GM12891 (cell line): ENCODE data around the gene RERE.

ENCODE experiments used
- DNase-seq: peaks from one replicate; pipeline ENCODE4 v3.0.0; 2011; ENCODE audit warnings: low spot score; ENCODE audit not compliant: insufficient read length
- FAIRE-seq: peaks from 2 replicates; lab custom pipeline; 2011; peaks lifted over from hg19 to GRCh38; lab: Jason Lieb, UNC
- PAX5 ChIP-seq: IDR thresholded peaks from 2 replicates; pipeline ENCODE4 v1.6.1; 2011; ENCODE audit warnings: low read length, moderate library complexity, mild to moderate bottlenecking; ENCODE audit not compliant: insufficient read depth, severe bottlenecking
- POLR2A ChIP-seq: IDR thresholded peaks from 2 replicates; pipeline ENCODE4 v1.6.1; 2011; ENCODE audit warnings: low read depth, low read length, control low read depth
- POLR2AphosphoS5 ChIP-seq: IDR thresholded peaks from 2 replicates; pipeline ENCODE4 v1.6.1; 2011; ENCODE audit warnings: low read depth, low read length, control low read depth
- POU2F2 ChIP-seq: IDR thresholded peaks from 2 replicates; pipeline ENCODE4 v1.6.1; 2011; ENCODE audit warnings: low read depth, mild to moderate bottlenecking, control low read depth, low read length, moderate library complexity
- SPI1 ChIP-seq: IDR thresholded peaks from 2 replicates; pipeline ENCODE4 v1.6.1; 2011; ENCODE audit warnings: low read depth, low read length, control low read depth
- TAF1 ChIP-seq: IDR thresholded peaks from 2 replicates; pipeline ENCODE4 v1.6.1; 2011; ENCODE audit warnings: low read depth, low read length, control low read depth

The RERE gene

DNA sequence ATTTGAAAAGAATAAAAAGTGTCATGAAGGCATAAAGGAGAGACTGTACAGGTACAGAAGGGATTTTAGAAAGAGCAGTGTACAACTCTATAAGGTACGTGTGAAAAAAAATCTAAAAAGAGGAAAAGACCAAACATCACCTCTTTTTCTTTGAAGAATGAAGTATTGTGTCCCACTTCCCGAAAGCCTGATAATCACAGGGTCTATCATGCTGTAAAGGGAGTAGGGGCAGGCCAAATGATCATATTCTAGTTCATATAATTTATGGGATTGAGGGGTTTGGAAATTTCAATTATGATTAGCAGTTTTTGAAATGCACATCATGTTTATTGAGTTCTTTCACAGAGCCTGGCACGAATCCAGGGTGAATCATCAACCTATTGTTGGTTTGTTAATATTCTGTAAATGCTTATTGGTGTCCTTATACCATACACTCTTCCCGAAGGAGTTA lies 910 bp upstream of the RERE start:
- DNase-seq: no peak
- no peak for FAIRE-seq
- TF ChIP-seq POU2F2: no peak
- no peak; the same call in 1 of the 2 replicates for TF ChIP-seq SPI1
- TF ChIP-seq POLR2A: no peak
- no peak for TF ChIP-seq PAX5
- no peak for TF ChIP-seq POLR2AphosphoS5
- no peak for TF ChIP-seq TAF1

- peak; percentile 35 for FAIRE-seq
- DNase-seq: peak; percentile 25
- peak; percentile 28; the same call in 1 of the 2 replicates for TF ChIP-seq SPI1
- TF ChIP-seq TAF1: no peak
- peak; percentile 48; the same call in 1 of the 2 replicates for TF ChIP-seq POLR2AphosphoS5
- no peak for TF ChIP-seq POU2F2
Measured at GRCh38 chr1:8816831-8817411, 519 bp downstream of the RERE start.

DNA sequence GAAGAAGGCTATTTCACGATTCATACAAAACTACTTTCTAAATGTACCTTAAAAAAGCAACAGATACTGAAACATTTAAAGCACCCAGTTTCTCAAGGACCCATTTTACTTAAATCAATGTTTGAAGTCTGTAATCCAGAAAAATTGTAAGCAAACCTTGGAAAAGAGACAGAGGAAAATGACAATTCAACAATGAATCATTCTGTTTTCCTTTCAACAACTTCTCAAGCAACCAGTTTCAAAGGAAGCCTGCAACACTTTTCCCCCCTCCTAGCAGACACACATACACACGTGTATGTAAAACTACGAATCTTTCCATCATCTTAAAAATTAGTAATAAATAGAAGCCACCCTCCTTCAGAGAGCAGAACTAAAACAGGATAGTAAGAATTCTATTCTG lies 1.2 kb downstream of the RERE start:
- DNase-seq (no peak), FAIRE-seq (no peak)
- no peak for TF ChIP-seq POLR2AphosphoS5
- no peak for TF ChIP-seq PAX5
- TF ChIP-seq SPI1: no peak
- no peak for TF ChIP-seq TAF1
- TF ChIP-seq POLR2A: no peak
- no peak for TF ChIP-seq POU2F2

GRCh38 chr1:8815582-8816151 lies 1.8 kb downstream of the RERE start:
- peak; percentile 85 for FAIRE-seq
- TF ChIP-seq PAX5 (no peak), POLR2AphosphoS5 (no peak), POLR2A (no peak), POU2F2 (no peak), TAF1 (no peak), SPI1 (no peak)
- DNase-seq: no peak

DNA sequence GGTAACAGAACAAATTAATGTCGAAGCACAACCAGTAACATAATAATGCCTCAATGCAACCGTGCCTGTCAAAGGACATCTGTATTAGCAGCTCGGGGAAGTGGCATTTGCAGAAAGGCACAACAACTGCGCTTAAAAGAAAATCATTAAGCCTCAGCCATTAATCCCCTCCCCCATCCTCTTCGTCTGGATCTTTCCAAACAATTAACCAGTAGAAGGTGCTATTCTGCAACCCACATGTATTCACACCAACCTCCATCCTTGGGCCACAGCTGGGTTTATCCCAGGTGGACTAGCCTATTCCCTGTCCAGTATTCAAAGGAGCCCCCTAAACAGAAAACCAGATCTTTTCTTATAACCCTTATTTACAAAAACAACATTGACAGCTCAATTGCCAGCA lies 2.6 kb downstream of the RERE start:
- DNase-seq: no peak
- no peak for TF ChIP-seq POU2F2
- no peak for TF ChIP-seq SPI1
- no peak for TF ChIP-seq POLR2AphosphoS5
- no peak for TF ChIP-seq TAF1
- no peak for TF ChIP-seq POLR2A
- TF ChIP-seq PAX5: no peak
- peak; percentile 50 for FAIRE-seq

- no peak for FAIRE-seq
- TF ChIP-seq SPI1 (no peak), POLR2A (no peak), PAX5 (no peak), POU2F2 (no peak), TAF1 (no peak), POLR2AphosphoS5 (no peak)
- no peak for DNase-seq
Measured at GRCh38 chr1:8813991-8814390, 3.4 kb downstream of the RERE start.

- DNase-seq (no peak), FAIRE-seq (no peak)
Measured at GRCh38 chr1:8813016-8813763, 4.2 kb downstream of the RERE start.

GRCh38 chr1:8812081-8812480 lies 5.4 kb downstream of the RERE start:
- no peak for TF ChIP-seq TAF1
- FAIRE-seq: no peak
- DNase-seq: no peak

More at GRCh38 chr1:8813016-8813763, 4.2 kb downstream of the RERE start:
- no peak for TF ChIP-seq POLR2AphosphoS5
- TF ChIP-seq POLR2A: no peak
- TF ChIP-seq TAF1: no peak
- no peak for TF ChIP-seq SPI1

DNA sequence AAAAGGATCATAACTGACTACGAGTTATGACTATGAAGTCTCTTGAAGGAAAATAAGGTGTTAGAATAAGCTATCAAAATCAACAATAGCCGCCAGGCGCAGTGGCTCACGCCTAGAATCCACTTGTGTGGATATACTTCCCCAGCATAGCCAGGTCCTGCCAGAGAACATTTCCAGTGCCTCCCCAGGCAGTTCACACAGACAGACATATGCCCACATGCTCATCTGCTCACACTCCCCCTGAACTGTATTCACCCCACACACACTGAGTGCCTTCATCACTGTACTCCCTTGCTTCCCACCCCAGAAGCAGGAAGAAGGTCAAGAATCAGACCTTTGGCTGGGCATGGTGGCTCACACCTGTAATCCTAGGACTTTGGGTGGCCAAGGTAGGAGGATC lies 6.5 kb downstream of the RERE start:
- DNase-seq: no peak
- no peak for TF ChIP-seq PAX5
- TF ChIP-seq POLR2A: no peak
- no peak for TF ChIP-seq SPI1
- TF ChIP-seq POU2F2: no peak
- no peak for TF ChIP-seq TAF1
- no peak for FAIRE-seq

- DNase-seq: no peak
- FAIRE-seq: no peak
- TF ChIP-seq POLR2A: no peak
- TF ChIP-seq POU2F2: no peak
- no peak for TF ChIP-seq PAX5
- TF ChIP-seq POLR2AphosphoS5: no peak
- TF ChIP-seq TAF1: no peak
- no peak for TF ChIP-seq SPI1
Measured at GRCh38 chr1:8809342-8809736, 8.1 kb downstream of the RERE start.
